NCI-H524 (cell line): ENCODE measurements around the gene POU2AF2.
"Not testable (repeated sequence)": the region's sequence is repeated elsewhere in the genome, so short reads cannot be mapped to it uniquely, and the experiment has no call there.

ENCODE experiments used
- DNase-seq, 2 experiments: peaks; one replicate each; lab custom pipeline; 2025; lab: John Stamatoyannopoulos, UW

Gene POU2AF2

GRCh38 chr11:111303461-111303860 lies 57.9 kb downstream of the POU2AF2 start:
- DNase-seq, result peak; percentile 69 to 87

GRCh38 chr11:111305162-111305802 lies 59.8 kb downstream of the POU2AF2 start:
- no peak for DNase-seq

- DNase-seq, result no peak
Observed at GRCh38 chr11:111305876-111306275, 60.4 kb downstream of the POU2AF2 start.

- no peak for DNase-seq
Observed at GRCh38 chr11:111306321-111306720, 60.8 kb downstream of the POU2AF2 start.

- DNase-seq, result peak; percentile 20 to 65
Observed at GRCh38 chr11:111307472-111308108, 62.1 kb downstream of the POU2AF2 start.

GRCh38 chr11:111308140-111308539 lies 62.6 kb downstream of the POU2AF2 start:
- peak; percentile 84 to 95 for DNase-seq

GRCh38 chr11:111309215-111309915 lies 63.8 kb downstream of the POU2AF2 start:
- DNase-seq, result peak; percentile 57 to 83

GRCh38 chr11:111310088-111310487 lies 64.6 kb downstream of the POU2AF2 start:
- DNase-seq, result peak; percentile 56 to 85

- DNase-seq, result peak in 1 of 2 experiments; percentile 4
Observed at GRCh38 chr11:111310723-111311122, 65.2 kb downstream of the POU2AF2 start.

- DNase-seq, result no peak
Observed at GRCh38 chr11:111312076-111312475, 66.6 kb downstream of the POU2AF2 start.

GRCh38 chr11:111319296-111319695 lies 73.8 kb downstream of the POU2AF2 start:
- DNase-seq, result no peak

- not testable (repeated sequence) for DNase-seq
Observed at GRCh38 chr11:111320199-111320598, 74.7 kb downstream of the POU2AF2 start.

GRCh38 chr11:111320728-111321568 lies 75.4 kb downstream of the POU2AF2 start:
- no peak for DNase-seq

GRCh38 chr11:111322534-111322933 lies 77.0 kb downstream of the POU2AF2 start:
- no peak for DNase-seq

- no peak for DNase-seq
Observed at GRCh38 chr11:111324277-111324720, 78.8 kb downstream of the POU2AF2 start.

GRCh38 chr11:111325259-111325658 lies 79.7 kb downstream of the POU2AF2 start:
- DNase-seq, result no peak

- no peak for DNase-seq
Observed at GRCh38 chr11:111326824-111327223, 81.3 kb downstream of the POU2AF2 start.

GRCh38 chr11:111327908-111328624 lies 82.5 kb downstream of the POU2AF2 start:
- peak; percentile 37 to 76 for DNase-seq

GRCh38 chr11:111329306-111330204 lies 84.0 kb downstream of the POU2AF2 start:
- no peak for DNase-seq

- no peak for DNase-seq
Observed at GRCh38 chr11:111330234-111330893, 84.8 kb downstream of the POU2AF2 start.
